Effector CD8-positive, alpha-beta T cell (primary cell): ENCODE results near the gene SLCO3A1.

Experiments
- DNase-seq: peaks from one replicate; lab custom pipeline; 2025; lab: John Stamatoyannopoulos, UW

Gene SLCO3A1

DNA sequence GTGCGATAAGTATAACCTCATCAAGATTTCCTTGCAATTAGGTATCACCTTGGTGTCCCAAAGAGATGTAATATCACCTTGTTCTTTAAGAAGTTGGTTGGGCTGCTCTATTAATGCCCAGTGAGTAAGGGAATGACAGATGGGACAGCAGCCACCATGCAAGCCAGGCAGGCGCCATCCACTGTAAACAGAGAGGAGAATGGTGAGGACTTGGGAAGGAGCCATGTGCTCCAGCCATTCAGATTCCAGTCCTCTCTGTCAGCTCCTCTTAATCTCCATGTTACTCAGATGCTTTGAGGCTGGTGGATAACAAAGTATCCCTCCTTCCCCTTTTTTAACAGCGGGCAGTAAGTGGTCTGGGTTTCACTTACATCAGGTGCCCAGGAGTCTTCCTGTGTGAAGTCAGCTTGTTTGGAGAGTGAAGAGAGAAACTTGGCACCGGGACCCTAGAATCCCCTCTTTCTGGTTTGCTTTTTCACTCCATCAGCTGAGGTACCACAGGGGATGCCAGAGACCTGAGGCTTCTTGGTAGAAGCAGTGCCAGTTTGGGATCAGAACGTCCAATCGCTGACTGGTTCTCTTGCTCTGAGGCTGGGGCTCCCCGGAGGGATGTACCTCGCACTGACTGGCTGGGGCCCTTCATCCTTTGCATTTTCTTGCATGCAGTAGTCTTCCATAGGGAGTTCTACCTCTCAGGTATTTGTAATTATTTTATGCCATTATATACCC is 29.5 kb downstream of the SLCO3A1 start:
- no peak for DNase-seq

DNA sequence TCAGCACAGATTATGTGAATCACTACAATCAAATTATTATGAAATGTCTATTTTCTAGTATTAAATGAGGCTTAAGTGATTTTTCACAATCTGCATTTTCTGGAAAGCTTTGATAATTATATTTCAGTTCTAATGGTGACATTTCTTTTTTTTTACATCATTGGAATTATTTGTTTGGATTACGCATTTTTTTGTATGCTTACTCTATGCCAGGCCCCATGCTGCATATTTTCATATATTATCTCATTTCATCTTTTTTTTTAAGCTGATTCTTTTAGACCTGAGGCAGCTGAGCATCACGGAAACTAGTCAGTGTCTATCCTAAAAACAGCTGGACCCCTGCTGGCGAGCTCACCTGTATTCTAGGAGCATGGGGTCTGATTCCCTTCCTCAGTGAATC is 31.1 kb downstream of the SLCO3A1 start:
- DNase-seq = no peak

DNA sequence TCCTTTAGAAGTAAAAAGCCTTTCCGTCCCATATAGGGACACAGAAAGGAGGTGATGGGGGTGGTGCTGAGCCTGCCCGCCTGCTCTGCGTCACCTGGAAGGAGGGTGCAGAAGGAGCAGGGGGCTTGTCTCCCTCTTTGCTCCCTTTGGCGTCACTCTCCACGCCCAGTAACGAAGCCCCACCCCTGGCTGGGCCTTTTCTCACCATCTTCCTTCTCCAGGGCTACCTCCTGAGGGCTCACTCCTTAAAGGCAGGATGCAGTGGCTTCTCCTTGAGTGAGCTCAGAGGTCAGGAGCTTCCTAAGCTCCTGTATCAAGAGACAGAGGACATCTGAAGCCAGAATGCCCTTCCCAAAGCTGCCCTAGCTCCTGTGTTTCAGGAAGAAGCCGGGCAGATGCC is 31.5 kb downstream of the SLCO3A1 start:
- no peak for DNase-seq

DNA sequence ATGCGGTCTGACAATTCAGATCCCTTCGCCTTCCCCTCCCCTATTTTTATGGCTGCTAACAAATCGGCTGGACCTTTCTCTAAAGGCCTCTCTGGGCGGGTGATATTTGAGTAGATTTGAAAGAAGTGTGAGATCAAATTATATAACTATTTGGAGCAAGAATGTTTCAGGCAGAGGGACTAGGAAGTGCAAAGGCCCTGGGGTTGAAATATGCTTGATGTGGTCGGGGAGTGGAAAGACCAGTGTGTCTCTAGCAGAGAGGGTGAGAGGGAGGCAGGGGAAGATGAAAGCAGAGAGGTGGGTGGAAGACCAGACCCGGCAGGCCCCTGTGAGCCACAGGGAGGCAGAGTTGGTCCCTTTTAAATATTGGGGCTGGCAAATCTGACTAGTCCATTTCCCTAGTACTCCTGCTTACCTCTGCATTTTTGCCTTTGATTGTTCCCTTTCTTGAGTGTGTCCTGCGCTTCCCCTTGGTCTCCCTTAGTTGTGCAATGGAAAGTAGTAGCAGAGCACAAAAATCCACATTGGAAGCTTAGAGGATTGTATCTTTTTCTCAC is 32.3 kb downstream of the SLCO3A1 start:
- DNase-seq = no peak

DNA sequence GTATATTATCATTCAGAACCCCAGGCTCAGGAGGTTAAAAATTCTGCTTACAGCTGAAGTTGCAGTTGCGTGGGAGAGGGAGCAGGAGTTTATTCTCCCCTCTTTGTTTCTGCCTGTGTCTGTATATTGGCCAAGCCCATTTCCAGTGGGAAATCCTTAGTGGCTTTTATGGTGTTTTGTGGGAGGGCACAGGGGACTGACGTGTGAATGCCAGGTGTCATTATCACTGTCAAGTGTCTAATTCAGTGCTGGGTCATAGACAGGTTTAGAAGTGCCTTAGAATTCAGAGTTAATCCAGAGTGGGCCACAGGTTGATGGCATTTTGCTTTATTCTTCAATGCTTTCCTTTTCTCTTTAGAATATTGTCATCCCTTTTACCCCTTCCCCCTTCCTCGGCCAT is 33.4 kb downstream of the SLCO3A1 start:
- DNase-seq = no peak

DNA sequence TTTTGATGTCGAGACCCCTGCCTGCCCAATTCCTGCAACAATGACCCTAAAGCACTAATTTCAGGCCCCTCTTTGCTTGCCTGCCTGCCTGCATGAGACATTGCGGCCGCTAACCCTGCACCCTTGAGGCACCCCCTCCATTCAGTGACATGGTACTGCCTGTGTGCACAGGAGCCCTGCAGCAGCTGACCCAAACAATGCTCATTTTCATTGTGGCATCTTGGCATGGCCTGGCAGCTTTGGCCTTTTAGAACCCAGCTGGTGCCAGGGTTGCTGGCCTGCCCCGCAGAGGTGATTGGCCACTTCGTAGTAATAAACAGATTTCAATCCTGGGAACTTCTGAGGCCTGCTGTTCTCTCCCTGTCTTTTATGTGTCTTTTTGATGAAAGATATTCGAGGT is 33.8 kb downstream of the SLCO3A1 start:
- no peak for DNase-seq

DNA sequence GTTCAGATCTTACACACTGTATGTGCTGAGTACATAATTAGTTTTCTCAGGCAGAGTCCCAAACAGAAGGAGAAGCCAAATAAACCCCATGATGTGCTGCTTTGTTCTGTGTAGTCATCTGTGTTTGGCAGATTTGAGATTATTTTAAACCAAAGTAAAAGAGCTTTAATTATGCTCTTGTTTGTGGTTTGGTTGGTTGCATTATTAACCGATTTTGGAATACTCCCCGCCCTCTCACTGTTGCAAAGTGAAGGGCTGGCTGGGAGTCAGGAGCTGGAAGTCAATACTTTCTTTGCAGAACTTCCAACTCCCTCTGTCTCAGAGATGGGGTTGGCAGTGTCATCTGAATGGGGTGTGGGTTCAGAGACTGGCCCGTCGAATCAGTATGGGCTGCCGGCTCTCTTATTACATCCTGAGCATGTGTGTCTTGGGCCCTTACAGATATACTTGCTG is 34.4 kb downstream of the SLCO3A1 start:
- DNase-seq = no peak

DNA sequence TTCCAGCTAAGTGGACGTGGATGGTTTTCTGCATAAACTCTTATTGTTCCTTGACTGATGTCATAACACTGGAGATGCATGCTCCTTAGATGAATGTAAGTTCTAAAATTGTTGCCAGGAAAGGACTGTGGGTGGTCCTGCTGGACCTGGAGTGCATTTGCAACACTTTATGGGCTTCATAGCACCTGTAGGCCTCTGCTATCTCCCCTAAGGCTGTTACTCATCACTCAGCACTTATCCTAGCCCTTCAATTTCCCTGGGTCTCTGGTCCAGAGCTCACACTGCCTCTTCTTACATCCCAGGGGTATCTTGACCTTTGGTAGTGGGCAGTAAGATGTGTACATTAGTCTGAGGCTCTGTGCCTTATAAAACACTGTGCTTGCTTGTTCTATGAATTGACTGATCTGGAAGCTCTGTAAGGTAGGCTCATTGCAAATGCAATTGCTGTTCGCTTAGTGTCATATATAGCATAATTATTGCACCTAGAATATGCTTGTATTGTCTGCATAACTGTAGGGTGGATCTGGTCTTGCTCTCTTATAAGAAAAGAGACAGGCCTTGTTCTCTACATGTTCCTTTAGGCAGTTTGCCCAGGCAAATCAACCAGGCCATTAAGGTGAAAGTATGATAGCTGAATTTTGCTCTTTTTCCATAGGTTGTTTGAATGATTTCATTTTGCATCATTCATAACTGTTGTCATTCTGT is 35.8 kb downstream of the SLCO3A1 start:
- DNase-seq = no peak

DNA sequence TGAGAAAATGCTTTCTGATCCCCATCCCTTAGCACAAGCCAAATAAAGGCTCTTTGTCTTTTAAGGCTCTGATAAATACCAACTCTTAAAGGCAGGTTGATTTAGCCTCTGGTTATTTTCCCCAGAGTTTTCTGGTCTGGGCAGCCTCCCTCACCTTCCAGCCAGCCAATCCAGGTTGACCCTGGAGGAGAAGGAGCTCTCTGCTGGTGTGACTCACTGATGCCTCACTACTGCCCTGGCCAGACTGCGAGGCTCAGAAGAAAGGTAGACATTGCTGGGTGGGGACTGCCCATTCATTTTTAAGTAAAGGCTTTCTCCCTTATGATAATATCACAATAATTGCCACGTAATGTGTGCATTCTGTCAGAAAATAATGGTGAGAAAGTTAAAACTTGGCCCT is 37.1 kb downstream of the SLCO3A1 start:
- no peak for DNase-seq

DNA sequence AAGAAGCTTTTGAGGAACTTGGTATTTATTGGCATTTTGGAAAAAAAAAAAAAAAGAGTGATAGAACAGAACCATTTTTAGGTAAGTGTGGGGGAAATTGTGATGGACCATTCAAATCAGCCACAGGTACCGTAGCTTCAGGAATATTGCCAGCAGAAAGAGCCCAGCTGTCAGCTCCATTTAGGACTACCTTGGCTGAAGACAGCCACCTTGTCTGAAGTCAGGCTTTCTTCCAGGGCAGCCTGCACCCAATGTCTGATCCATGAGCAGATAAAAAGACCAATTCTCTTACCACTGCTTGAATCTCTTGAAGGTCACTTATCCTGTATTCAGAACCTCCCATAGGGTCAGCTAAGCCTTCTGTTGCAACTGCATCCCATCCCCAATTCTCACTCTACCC is 37.6 kb downstream of the SLCO3A1 start:
- DNase-seq = no peak

DNA sequence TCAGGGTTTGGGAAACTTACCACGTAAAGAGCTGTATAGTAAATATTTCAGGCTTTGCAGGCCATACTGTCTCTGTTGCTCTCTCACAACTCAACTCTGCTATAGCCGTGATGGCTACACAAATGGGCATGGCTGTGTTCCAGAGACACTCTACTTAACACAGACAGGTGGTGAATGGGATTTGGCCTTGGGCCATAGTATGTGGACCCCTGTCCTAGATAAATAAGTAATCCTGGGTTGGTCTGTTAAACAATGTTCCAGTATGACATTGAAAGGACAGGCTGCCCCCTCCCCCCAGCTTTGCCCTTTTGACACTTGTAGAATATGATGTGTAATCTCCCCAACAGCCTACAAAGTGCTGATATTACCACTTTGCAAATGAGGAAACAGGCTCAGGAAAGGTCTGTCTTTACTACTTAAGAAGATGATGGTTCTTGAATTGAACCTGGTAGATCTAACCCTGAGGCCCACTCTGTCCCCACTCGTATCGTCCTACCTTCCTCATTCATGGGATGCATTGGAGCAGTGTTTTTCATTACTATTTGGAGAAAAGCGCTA is 38.4 kb downstream of the SLCO3A1 start:
- no peak for DNase-seq

DNA sequence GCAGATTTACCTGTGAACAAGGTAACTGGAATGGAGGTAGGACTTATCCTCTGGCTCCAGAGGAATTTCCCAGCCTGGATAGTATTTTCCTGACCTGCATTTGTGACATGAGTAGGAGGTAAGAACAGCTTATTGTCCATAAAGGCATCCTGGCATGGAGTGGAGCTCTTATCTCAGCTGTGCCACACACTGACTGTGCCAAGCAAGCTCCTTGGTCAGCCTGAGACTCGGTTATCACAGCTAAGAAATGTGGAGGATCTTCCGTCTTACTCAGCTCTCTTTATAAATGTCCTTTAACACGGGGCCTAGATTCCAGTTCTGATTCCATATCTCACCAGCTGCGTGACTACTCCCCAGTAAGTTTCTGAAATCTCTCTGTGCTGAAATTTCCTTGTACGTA is 38.9 kb downstream of the SLCO3A1 start:
- DNase-seq = no peak

DNA sequence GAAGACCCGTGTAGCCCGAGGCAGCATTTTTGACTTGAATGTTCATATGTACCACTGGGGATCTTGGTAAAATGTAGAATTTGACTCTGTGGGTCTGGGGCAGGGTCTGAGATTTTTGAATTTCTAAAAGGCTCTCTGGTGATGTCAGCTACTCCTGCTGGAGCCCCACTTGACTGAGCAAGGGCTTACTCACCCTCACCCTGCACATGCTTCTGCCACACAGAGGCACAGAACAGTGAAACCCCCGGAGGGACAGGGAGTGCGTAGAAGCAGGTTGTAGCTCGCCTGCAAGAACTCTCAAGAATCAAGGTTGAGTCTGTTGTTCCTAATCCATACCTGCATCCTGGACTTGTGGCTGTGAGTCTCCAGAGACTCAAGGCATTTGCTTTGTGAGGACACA is 41.1 kb downstream of the SLCO3A1 start:
- DNase-seq = no peak

DNA sequence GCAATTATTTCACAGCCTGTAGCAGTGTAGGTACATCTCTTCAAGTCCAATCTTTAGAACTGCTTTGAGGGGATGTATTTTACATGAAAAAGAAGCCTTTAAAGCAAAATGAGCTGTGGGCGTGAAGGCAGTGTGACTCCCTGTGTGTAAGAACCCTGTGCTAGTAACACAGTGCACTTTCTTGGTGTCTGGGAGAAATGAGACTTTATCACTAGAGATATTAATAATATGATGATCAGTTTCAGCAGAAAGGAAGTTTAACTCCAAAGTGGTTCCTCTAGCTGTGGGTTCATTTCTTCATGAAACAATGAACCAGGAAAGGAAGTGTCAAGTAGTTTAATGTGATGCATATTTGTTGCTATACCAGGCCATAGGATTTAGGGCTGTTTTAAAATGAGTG is 41.5 kb downstream of the SLCO3A1 start:
- DNase-seq = no peak

DNA sequence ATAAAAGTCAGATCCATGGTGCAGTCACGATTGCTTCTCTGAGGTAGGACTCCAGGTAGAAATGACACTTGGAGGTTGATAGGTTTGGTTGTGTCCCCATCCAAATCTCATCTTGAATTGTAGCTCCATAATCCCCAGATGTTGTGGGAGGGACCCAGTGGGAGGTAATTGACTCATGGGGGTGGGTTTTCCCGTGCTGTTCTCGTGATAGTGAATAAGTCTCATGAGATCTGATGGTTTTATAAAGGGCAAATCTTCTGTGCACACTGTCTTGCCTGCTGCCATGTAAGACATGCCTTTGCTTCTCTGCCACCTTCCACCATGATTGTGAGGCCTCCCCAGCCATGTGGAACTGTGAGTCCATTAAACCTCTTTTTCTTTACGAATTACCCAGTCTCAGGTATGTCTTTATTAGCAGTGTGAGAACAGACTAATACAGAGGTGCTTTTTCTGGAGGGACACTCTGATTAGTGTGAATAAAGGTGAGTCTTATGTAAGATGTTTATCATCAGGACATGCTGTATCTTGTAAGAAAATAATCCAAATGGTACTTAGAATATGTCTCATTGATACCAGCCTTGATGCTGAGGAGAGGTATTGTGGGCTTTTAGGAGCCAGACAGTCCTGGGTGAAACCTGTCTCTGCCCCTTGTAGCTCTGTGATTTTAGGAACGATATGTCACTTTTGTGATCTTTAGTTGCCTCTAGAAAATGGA is 43.0 kb downstream of the SLCO3A1 start:
- no peak for DNase-seq

DNA sequence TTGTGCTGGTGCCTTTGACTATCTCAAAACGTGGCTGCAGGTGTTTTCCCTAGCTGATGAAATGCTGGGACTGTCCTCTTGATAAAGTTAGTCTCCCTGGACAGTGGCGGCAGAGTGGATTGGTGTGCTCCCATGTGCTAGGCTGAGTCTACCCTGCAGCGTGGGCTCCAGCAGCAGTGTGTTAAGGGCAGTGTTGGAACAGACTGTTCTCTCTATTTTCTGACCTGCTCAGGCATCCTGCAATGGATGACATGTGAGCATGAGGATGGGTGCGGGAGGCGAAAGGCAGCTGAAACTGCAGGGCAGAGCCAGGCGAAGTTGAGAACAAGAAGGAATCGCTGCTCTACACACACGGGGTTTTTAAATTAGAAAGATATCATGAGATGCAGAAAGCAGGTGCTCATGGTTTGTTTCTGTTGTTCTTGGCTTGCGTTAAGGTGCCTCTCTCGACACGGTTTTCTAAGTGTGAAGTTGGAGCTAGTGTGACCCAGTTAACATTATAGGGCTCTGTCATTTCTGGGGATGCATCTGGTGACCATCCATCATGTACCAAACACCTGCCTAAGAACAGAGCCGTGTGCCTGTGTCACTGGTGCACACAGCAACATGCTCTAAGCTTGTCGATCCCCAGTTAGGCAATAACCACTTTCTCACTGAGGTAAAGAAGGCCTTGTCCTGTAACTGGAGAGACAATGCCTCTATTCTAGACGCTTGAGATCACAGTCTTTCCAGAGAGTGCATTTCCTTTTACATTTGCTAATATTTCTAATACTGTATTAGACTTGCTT is 44.3 kb downstream of the SLCO3A1 start:
- no peak for DNase-seq

DNA sequence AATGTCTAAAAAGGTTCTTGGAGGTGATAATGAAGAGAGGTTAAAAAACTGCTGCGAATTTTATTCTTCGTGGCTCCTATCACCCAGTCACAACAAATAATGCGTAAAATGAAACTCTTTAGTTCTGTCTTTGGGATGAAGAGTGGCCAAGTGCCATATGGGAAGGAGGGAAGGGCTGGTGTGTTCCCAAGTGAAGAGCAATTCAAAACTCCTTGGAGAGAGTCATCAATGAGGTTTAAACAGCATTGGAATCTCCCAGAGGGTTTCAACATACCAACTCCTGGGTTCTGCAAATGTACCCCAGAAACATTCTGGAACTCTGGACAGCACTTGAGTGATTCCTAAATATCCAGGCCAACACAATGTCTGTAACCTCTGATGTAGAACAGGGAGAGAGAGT is 45.3 kb downstream of the SLCO3A1 start:
- no peak for DNase-seq

DNA sequence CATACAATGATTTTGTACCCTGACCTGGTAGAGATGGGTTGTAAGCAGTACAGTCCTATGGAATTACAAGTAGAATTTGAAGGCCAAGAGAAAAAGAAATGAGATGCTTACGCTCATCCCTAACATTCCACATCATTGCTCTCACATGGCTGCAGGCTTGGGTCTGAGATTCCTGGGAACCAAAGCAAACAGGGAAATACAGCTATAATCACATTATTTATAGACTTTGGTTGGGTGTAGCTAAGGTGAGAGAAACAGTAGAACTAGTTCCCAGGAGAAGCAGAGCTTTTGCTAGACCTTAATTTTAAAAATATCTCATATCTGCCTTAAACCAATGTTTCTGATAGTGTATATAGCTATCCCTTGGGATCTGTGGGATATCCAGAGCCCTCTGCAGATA is 51.4 kb downstream of the SLCO3A1 start:
- DNase-seq = no peak

DNA sequence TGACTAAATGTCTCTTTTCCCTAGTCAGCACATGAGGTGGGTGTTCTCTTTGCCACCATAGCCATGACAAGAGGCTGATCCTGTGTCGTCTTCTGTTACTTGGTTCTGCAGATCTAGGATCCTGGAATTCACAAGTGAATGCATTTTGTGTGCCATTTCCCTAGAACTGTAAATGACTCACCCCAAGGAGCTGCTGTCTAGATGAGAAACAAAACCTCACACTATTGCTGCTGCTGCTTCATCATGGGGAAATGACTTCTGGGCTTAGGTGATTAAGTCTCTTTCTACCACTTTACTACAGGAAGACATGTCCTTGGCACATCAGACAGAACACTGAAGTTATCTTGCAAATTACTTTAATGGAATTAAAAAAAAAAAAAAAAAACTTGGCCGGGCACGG is 54.9 kb downstream of the SLCO3A1 start:
- no peak for DNase-seq

DNA sequence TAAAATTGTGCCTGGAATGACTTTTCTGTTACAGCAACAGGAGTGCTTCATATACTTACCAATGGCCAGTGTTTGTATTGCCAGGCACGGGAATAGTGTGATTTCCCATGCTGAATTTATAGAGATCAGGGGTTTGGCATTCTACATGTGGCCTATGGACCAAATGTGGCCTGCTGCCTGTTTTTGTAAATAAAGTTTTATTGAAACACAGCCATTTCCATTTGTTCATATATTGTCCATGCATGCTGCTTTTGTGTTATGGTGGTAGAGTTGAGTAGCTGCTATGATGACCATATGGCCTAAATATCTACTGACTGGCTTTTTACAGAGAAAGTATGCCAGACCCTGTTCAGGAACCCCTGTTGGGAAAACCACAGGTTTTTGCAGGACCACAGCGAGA is 55.6 kb downstream of the SLCO3A1 start:
- DNase-seq = no peak

DNA sequence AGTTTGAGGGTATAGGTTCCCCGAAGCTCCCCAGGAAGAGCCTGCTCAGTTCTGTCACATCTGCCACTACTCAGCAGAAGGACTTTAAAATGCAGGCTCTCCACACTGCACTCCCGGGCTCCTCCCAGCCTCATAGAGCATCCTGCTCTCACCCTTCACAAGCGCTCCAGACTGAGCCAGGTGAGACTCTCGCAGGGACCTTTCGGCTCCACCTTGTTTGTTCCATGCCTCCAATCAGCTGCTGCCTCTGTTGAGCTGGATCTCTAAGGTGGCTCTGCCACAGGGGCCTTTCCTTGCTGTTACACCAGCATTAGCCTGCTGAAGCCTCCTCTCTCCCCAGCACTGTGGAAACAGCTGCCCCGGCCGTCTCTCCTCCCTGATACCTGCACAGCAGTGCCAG is 56.1 kb downstream of the SLCO3A1 start:
- no peak for DNase-seq

DNA sequence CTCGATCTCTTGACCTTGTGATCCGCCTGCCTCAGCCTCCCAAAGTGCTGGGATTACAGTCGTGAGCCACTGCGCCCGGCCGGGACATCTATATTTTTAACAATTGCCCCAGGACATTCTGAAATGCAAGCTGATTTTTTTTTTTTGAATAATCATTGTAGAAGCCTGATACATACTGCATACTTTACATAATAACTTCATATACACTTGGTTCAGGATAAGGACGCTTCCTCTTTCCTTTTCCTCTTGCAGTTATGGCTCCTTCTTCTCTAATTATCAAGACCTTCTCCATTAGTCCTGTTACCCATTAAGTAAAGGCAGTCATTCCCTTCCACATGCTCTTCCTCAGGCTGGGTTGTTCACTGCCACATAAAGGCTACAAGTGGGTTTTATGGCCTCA is 58.3 kb downstream of the SLCO3A1 start:
- DNase-seq = no peak
